HEK293 (cell line): ENCODE measurements around the gene TAS2R1.

ENCODE experiments used
- CTCF ChIA-PET: fragments of 350-600 bp; formaldehyde crosslinking; extraction: SDS; loops from one replicate; lab custom pipeline; 2021; ENCODE audit warnings: antibody characterized with exemption; lab: Yijun Ruan, JAX
- POLR2A ChIA-PET: fragments of 300-600 bp; formaldehyde crosslinking; extraction: SDS; loops from one replicate; lab custom pipeline; 2020; ENCODE audit warnings: antibody characterized with exemption, inconsistent platforms; lab: Yijun Ruan, JAX
- H3K27ac ChIP-seq: fragments of 200-500 bp; sonication (Bioruptor generic); 2 replicates; pipeline ENCODE4 v1.5.1; 2014; ENCODE audit warnings: low read depth, low read length, control low read depth, inconsistent platforms; ENCODE audit errors: extremely low read depth
- H3K36me3 ChIP-seq, 2 experiments: fragments of 200-500 bp in 1 of 2; sonication (Bioruptor generic) in 1 of 2; 1 replicate in 1 of 2; 2 replicates in 1 of 2; pipeline ENCODE4 v1.5.1; 2014 to 2017; ENCODE audit warnings: inconsistent platforms in 2 of 2, low read length in 2 of 2; ENCODE audit not compliant: control insufficient read depth in 2 of 2, insufficient read depth in 1 of 2
- H3K4me1 ChIP-seq: fragments of 200-500 bp; sonication (Bioruptor generic); 2 replicates; pipeline ENCODE4 v1.5.1; 2014; ENCODE audit warnings: mild to moderate bottlenecking, low read length, inconsistent platforms; ENCODE audit not compliant: control insufficient read depth, insufficient read depth
- H3K4me3 ChIP-seq: 2 replicates; pipeline ENCODE4 v1.5.1; 2011; ENCODE audit warnings: low read depth, mild to moderate bottlenecking, control low read depth, low read length, moderate library complexity
- H3K9me3 ChIP-seq: fragments of 200-500 bp; sonication (Bioruptor generic); 2 replicates; pipeline ENCODE4 v1.5.1; 2014; ENCODE audit warnings: low read depth, low read length, inconsistent platforms; ENCODE audit not compliant: control insufficient read depth, insufficient read depth
- EGR2 ChIP-seq: fragments of 450-650 bp; formaldehyde crosslinking; IDR thresholded peaks from 2 replicates; pipeline ENCODE4 v1.5.1; 2016; ENCODE audit warnings: low read depth, missing biosample characterization, missing genetic modification characterization
- GLI2 ChIP-seq: fragments of 450-650 bp; formaldehyde crosslinking; IDR thresholded peaks from 2 replicates; pipeline ENCODE4; 2017; ENCODE audit warnings: missing biosample characterization, missing genetic modification characterization, low read depth, borderline replicate concordance
- KLF17 ChIP-seq: fragments of 450-650 bp; formaldehyde crosslinking; IDR thresholded peaks from 2 replicates; pipeline ENCODE4 v1.5.1; 2016; ENCODE audit warnings: missing biosample characterization, missing genetic modification characterization
- OSR2 ChIP-seq: fragments of 450-650 bp; formaldehyde crosslinking; IDR thresholded peaks from 2 replicates; pipeline ENCODE4 v1.5.1; 2016; ENCODE audit warnings: missing biosample characterization, missing genetic modification characterization
- PRDM10 ChIP-seq: fragments of 450-650 bp; formaldehyde crosslinking; IDR thresholded peaks from 2 replicates; pipeline ENCODE4 v1.5.1; 2016; ENCODE audit warnings: missing biosample characterization, missing genetic modification characterization
- RBAK ChIP-seq: fragments of 450-650 bp; formaldehyde crosslinking; IDR thresholded peaks from 2 replicates; pipeline ENCODE4 v1.5.1; 2016; ENCODE audit warnings: missing biosample characterization, missing genetic modification characterization
- REPIN1 ChIP-seq: fragments of 450-650 bp; formaldehyde crosslinking; IDR thresholded peaks from 2 replicates; pipeline ENCODE4 v1.5.1; 2017; ENCODE audit warnings: missing biosample characterization, missing genetic modification characterization, low read depth
- ZBTB20 ChIP-seq: fragments of 450-650 bp; formaldehyde crosslinking; IDR thresholded peaks from 2 replicates; pipeline ENCODE4 v1.5.1; 2016; ENCODE audit warnings: missing biosample characterization, missing genetic modification characterization
- ZBTB48 ChIP-seq: fragments of 450-650 bp; formaldehyde crosslinking; IDR thresholded peaks from 2 replicates; pipeline ENCODE4 v1.5.1; 2016; ENCODE audit warnings: missing biosample characterization, missing genetic modification characterization
- ZFP37 ChIP-seq: fragments of 450-650 bp; formaldehyde crosslinking; IDR thresholded peaks from 2 replicates; pipeline ENCODE4 v1.5.1; 2016; ENCODE audit warnings: missing biosample characterization, missing genetic modification characterization
- ZFP69B ChIP-seq: fragments of 450-650 bp; formaldehyde crosslinking; IDR thresholded peaks from 2 replicates; pipeline ENCODE4 v1.5.1; 2016; ENCODE audit warnings: missing biosample characterization, missing genetic modification characterization
- ZIC2 ChIP-seq: fragments of 450-650 bp; formaldehyde crosslinking; IDR thresholded peaks from 2 replicates; pipeline ENCODE4 v1.5.1; 2016; ENCODE audit warnings: missing biosample characterization, missing genetic modification characterization
- ZNF174 ChIP-seq: fragments of 450-650 bp; formaldehyde crosslinking; IDR thresholded peaks from 2 replicates; pipeline ENCODE4 v1.5.0; 2017; ENCODE audit warnings: missing biosample characterization, mild to moderate bottlenecking, missing genetic modification characterization
- ZNF239 ChIP-seq: fragments of 450-650 bp; formaldehyde crosslinking; IDR thresholded peaks from 2 replicates; pipeline ENCODE4 v1.5.1; 2016; ENCODE audit warnings: missing biosample characterization, missing genetic modification characterization
- ZNF292 ChIP-seq: fragments of 450-650 bp; formaldehyde crosslinking; IDR thresholded peaks from 2 replicates; pipeline ENCODE4 v1.5.1; 2016; ENCODE audit warnings: low read depth, missing biosample characterization, missing genetic modification characterization, borderline replicate concordance
- ZNF398 ChIP-seq: fragments of 450-650 bp; formaldehyde crosslinking; IDR thresholded peaks from 2 replicates; pipeline ENCODE4 v1.5.1; 2017; ENCODE audit warnings: missing biosample characterization, missing genetic modification characterization
- ZNF501 ChIP-seq: fragments of 450-650 bp; formaldehyde crosslinking; IDR thresholded peaks from 2 replicates; pipeline ENCODE4 v1.5.1; 2016; ENCODE audit warnings: missing biosample characterization, missing genetic modification characterization
- ZNF544 ChIP-seq: fragments of 450-650 bp; formaldehyde crosslinking; IDR thresholded peaks from 2 replicates; pipeline ENCODE4 v1.5.0; 2017; ENCODE audit warnings: missing biosample characterization, missing genetic modification characterization
- ZNF610 ChIP-seq: fragments of 450-650 bp; formaldehyde crosslinking; IDR thresholded peaks from 2 replicates; pipeline ENCODE4 v1.5.1; 2016; ENCODE audit warnings: missing biosample characterization, missing genetic modification characterization, borderline replicate concordance
- ZNF621 ChIP-seq: fragments of 450-650 bp; formaldehyde crosslinking; IDR thresholded peaks from 2 replicates; pipeline ENCODE4 v1.5.1; 2017; ENCODE audit warnings: missing biosample characterization, missing genetic modification characterization
- ZNF623 ChIP-seq: fragments of 450-650 bp; formaldehyde crosslinking; IDR thresholded peaks from 2 replicates; pipeline ENCODE4 v1.5.1; 2016; ENCODE audit warnings: missing biosample characterization, missing genetic modification characterization
- ZNF624 ChIP-seq: fragments of 450-650 bp; formaldehyde crosslinking; IDR thresholded peaks from 2 replicates; pipeline ENCODE4 v1.5.1; 2017; ENCODE audit warnings: missing biosample characterization, missing genetic modification characterization
- ZNF639 ChIP-seq: fragments of 450-650 bp; formaldehyde crosslinking; IDR thresholded peaks from 2 replicates; pipeline ENCODE4 v1.5.1; 2016; ENCODE audit warnings: missing biosample characterization, missing genetic modification characterization
- ZNF776 ChIP-seq: fragments of 450-650 bp; formaldehyde crosslinking; IDR thresholded peaks from 2 replicates; pipeline ENCODE4 v1.5.0; 2017; ENCODE audit warnings: missing biosample characterization, missing genetic modification characterization, borderline replicate concordance

The TAS2R1 gene

GRCh38 chr5:9644630-9645029 lies 14.5 kb upstream of the TAS2R1 start:
- Histone ChIP-seq H3K36me3 (no peaks in the 10 kb centered on the region), H3K27ac (no peak overlapping the region), H3K4me3 (no peak overlapping the region), H3K9me3 (no peaks in the 10 kb centered on the region), H3K4me1 (no peaks in the 10 kb centered on the region)
- POLR2A ChIA-PET = no interaction called here
- TF ChIP-seq ZNF174 (tag by site-specific recombination) (no peak), ZNF776 (tag by site-specific recombination) (no peak), OSR2 (tag by site-specific recombination) (no peak)
- CTCF ChIA-PET = interaction anchor here (1.1 kb wide), 1 partner anchor 100 kb away, joined by 3 read pairs; no protein-coding TSS in a partner anchor

- H3K4me3 ChIP-seq = no peak overlapping the region
- TF ChIP-seq ZNF610 (tag by site-specific recombination) (no peak), ZNF292 (no peak), REPIN1 (no peak), ZFP37 (tag by site-specific recombination) (no peak), ZFP69B (tag by site-specific recombination) (no peak)
- no peaks in the 10 kb centered on the region for H3K4me1 ChIP-seq
- CTCF ChIA-PET = interaction anchor here (1.2 kb wide), 1 partner anchor 32 kb away, joined by 3 read pairs; no protein-coding TSS in a partner anchor
- H3K27ac ChIP-seq = no peak overlapping the region
- no peaks in the 10 kb centered on the region for H3K9me3 ChIP-seq
- no peaks in the 10 kb centered on the region for H3K36me3 ChIP-seq
- POLR2A ChIA-PET = no interaction called here
Observed at GRCh38 chr5:9642621-9643020, 12.5 kb upstream of the TAS2R1 start.

- Histone ChIP-seq H3K4me3 (no peak overlapping the region), H3K36me3 (no peaks in the 10 kb centered on the region), H3K9me3 (peaks cover 3% of the 10 kb centered on the region; the same call in 1 of the 2 replicates), H3K4me1 (no peaks in the 10 kb centered on the region), H3K27ac (no peak overlapping the region)
- CTCF ChIA-PET = no interaction called here
- POLR2A ChIA-PET = no interaction called here
- TF ChIP-seq ZNF239 (tag by site-specific recombination) (no peak), ZNF624 (no peak), ZBTB48 (no peak), ZNF621 (tag by site-specific recombination) (no peak), KLF17 (tag by site-specific recombination) (no peak), PRDM10 (tag by site-specific recombination) (no peak), ZBTB20 (tag by site-specific recombination) (no peak), EGR2 (no peak), RBAK (no peak), ZNF501 (tag by site-specific recombination) (no peak), GLI2 (tag by site-specific recombination) (no peak), ZNF398 (tag by site-specific recombination) (no peak), ZNF623 (tag by site-specific recombination) (no peak), ZNF544 (tag by site-specific recombination) (no peak), ZIC2 (tag by site-specific recombination) (no peak), ZNF639 (no peak)
Observed at GRCh38 chr5:9641806-9642355, 11.7 kb upstream of the TAS2R1 start.
